SU-DHL-6 (cell line): ENCODE measurements around the gene B3GNT3.

Experiments
- H2AFZ ChIP-seq: fragments of 200-600 bp; sonication (generic); 2 replicates; pipeline ENCODE4 v1.6.1; 2014; ENCODE audit warnings: low read depth, mild to moderate bottlenecking, moderate library complexity, mixed read lengths, antibody characterized with exemption, low read length; ENCODE audit not compliant: severe bottlenecking
- H3F3A ChIP-seq: fragments of 200-600 bp; shearing (Covaris generic); 2 replicates; pipeline ENCODE4 v1.6.0; 2016; ENCODE audit warnings: antibody characterized with exemption, mild to moderate bottlenecking; ENCODE audit not compliant: insufficient read depth
- H3K27ac ChIP-seq: fragments of 200-600 bp; sonication (generic); 2 replicates; pipeline ENCODE4 v1.5.1; 2016; ENCODE audit warnings: low read depth, mild to moderate bottlenecking, low read length, moderate library complexity, mixed read lengths
- H3K27me3 ChIP-seq: fragments of 200-600 bp; sonication (generic), shearing (Covaris generic); 2 replicates; pipeline ENCODE4 v1.6.0; 2014; ENCODE audit warnings: mild to moderate bottlenecking, low read length
- H3K36me3 ChIP-seq: fragments of 200-600 bp; sonication (generic); 2 replicates; pipeline ENCODE4 v1.6.1; 2014; ENCODE audit warnings: mild to moderate bottlenecking, low read length, mixed read lengths
- H3K4me2 ChIP-seq: fragments of 300-600, 200-600 bp; shearing (Covaris generic), sonication (generic); 2 replicates; pipeline ENCODE4 v1.6.0; 2014; ENCODE audit warnings: low read length, low read depth, mild to moderate bottlenecking; ENCODE audit not compliant: poor library complexity, severe bottlenecking
- H3K4me3 ChIP-seq: fragments of 200-600 bp; sonication (generic); 2 replicates; pipeline ENCODE4 v1.5.1; 2014; ENCODE audit warnings: antibody characterized with exemption, low read length, mild to moderate bottlenecking, mixed read lengths; ENCODE audit not compliant: insufficient read depth, poor library complexity, severe bottlenecking
- H3K79me2 ChIP-seq: fragments of 200-600 bp; sonication (generic); 2 replicates; pipeline ENCODE4 v1.6.1; 2014; ENCODE audit warnings: mild to moderate bottlenecking, low read length, moderate library complexity; ENCODE audit not compliant: insufficient read depth
- H3K9ac ChIP-seq: fragments of 200-600 bp; sonication (generic); 2 replicates; pipeline ENCODE4 v1.7.0; 2014; ENCODE audit warnings: mild to moderate bottlenecking, low read length
- H3K9me2 ChIP-seq: fragments of 200-600 bp; sonication (generic); replicated peaks from 2 replicates; pipeline ENCODE4 v1.6.1; 2014; ENCODE audit warnings: low read length; ENCODE audit not compliant: insufficient read depth
- H3K9me3 ChIP-seq: fragments of 200-600 bp; sonication (generic); 2 replicates; pipeline ENCODE4 v1.6.1; 2014; ENCODE audit warnings: low read length, mixed read lengths; ENCODE audit not compliant: insufficient read depth
- H4K20me1 ChIP-seq: fragments of 200-600 bp; sonication (generic); 2 replicates; pipeline ENCODE4 v1.6.1; 2014; ENCODE audit warnings: low read depth, mild to moderate bottlenecking, antibody characterized with exemption, low read length, moderate library complexity, mixed read lengths
- EZH2phosphoT487 ChIP-seq: fragments of 200-600 bp; sonication (generic), shearing (Covaris generic); conservative IDR thresholded peaks from 2 replicates; pipeline ENCODE4 v1.6.1; 2018; ENCODE audit warnings: mild to moderate bottlenecking, antibody characterized with exemption, low read length, moderate library complexity, mixed read lengths
- TF ChIP-seq, protein P1 (sequence below): fragments of 200-600 bp; sonication (generic); IDR thresholded peaks from one replicate; pipeline ENCODE4 v1.5.1; 2017; ENCODE audit warnings: antibody characterized with exemption, mild to moderate bottlenecking, low read length, moderate library complexity; ENCODE audit not compliant: insufficient read depth, poor library complexity, severe bottlenecking

The B3GNT3 gene

DNA sequence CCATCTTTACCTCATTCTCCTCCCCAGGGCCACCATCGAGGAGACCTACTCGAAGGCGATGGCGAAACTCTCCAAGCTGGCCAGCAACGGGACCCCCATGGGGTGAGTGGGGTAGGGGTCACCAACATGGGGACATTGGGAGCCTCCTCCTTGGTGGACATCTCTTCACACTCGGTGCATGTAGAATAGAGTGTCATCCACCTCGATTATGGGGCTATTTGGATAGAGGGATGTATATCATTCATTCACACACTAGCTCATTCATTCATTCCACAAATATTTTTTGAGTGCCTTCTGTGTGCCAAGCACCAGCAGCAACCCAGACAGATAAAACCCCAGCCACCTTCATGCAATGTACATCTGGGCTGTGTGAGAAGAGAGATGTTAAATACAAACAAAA lies 30.6 kb upstream of the B3GNT3 start:
- no peaks in the 10 kb centered on the region for H3F3A ChIP-seq
- no peak overlapping the region for H3K4me3 ChIP-seq
- H3K9me2 ChIP-seq, result no peaks in the 10 kb centered on the region
- no peaks in the 10 kb centered on the region for H3K79me2 ChIP-seq
- no peak overlapping the region for H3K4me2 ChIP-seq
- no peaks in the 10 kb centered on the region for H4K20me1 ChIP-seq
- H3K27ac ChIP-seq, result no peak overlapping the region
- TF ChIP-seq, protein P1, sequence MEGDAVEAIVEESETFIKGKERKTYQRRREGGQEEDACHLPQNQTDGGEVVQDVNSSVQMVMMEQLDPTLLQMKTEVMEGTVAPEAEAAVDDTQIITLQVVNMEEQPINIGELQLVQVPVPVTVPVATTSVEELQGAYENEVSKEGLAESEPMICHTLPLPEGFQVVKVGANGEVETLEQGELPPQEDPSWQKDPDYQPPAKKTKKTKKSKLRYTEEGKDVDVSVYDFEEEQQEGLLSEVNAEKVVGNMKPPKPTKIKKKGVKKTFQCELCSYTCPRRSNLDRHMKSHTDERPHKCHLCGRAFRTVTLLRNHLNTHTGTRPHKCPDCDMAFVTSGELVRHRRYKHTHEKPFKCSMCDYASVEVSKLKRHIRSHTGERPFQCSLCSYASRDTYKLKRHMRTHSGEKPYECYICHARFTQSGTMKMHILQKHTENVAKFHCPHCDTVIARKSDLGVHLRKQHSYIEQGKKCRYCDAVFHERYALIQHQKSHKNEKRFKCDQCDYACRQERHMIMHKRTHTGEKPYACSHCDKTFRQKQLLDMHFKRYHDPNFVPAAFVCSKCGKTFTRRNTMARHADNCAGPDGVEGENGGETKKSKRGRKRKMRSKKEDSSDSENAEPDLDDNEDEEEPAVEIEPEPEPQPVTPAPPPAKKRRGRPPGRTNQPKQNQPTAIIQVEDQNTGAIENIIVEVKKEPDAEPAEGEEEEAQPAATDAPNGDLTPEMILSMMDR, result no peak
- TF ChIP-seq EZH2phosphoT487, result no peak
- H3K9me3 ChIP-seq, result no peaks in the 10 kb centered on the region
- H2AFZ ChIP-seq, result no peak overlapping the region
- peaks cover 6% of the 10 kb centered on the region; the same call in 1 of the 2 replicates for H3K36me3 ChIP-seq
- H3K27me3 ChIP-seq, result no peaks in the 10 kb centered on the region
- no peak overlapping the region for H3K9ac ChIP-seq

DNA sequence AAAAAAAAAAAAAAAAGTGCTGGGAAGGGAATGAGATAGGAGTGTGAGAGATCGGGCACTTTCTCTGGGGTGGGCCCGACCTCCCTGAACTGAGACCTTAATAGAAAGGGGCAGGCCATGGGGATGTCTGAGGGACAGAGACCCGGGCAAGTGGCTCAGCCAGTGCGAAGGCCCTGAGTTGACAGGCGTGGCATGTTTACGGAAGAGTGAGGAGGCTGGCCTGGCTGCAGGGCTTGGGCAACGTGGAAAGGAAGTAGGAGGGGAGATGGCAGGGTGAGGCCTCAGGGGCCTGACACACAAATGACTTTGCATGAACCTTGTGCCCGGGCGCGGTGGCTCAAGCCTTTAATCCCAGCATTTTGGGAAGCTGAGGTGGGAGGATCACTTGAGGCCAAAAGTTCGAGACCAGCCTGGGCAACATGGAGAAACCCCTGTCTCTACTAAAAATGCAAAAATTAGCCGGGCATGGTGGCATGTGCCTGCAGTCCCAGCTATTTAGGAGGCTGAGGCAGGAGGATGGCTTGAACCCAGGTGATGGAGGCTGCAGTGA lies 29.8 kb upstream of the B3GNT3 start:
- Histone ChIP-seq H3K27ac (no peak overlapping the region), H4K20me1 (no peaks in the 10 kb centered on the region), H3K4me3 (no peak overlapping the region), H3K9me3 (no peaks in the 10 kb centered on the region), H3K27me3 (no peaks in the 10 kb centered on the region), H3K79me2 (no peaks in the 10 kb centered on the region), H3K9me2 (no peaks in the 10 kb centered on the region), H3F3A (no peaks in the 10 kb centered on the region), H3K36me3 (peaks cover 6% of the 10 kb centered on the region; the same call in 1 of the 2 replicates), H3K4me2 (no peak overlapping the region), H3K9ac (no peak overlapping the region), H2AFZ (no peak overlapping the region)
- TF ChIP-seq, protein P1, result no peak
- TF ChIP-seq EZH2phosphoT487, result no peak

- H3K4me2 ChIP-seq, result no peak overlapping the region
- H2AFZ ChIP-seq, result no peak overlapping the region
- no peaks in the 10 kb centered on the region for H3K9me2 ChIP-seq
- no peaks in the 10 kb centered on the region for H3K27me3 ChIP-seq
- no peaks in the 10 kb centered on the region for H4K20me1 ChIP-seq
- peaks cover 6% of the 10 kb centered on the region; the same call in 1 of the 2 replicates for H3K36me3 ChIP-seq
- H3K79me2 ChIP-seq, result no peaks in the 10 kb centered on the region
- H3K9me3 ChIP-seq, result no peaks in the 10 kb centered on the region
- TF ChIP-seq, protein P1, result peak; percentile 71
- TF ChIP-seq EZH2phosphoT487, result no peak
- no peak overlapping the region for H3K27ac ChIP-seq
- H3K9ac ChIP-seq, result no peak overlapping the region
- H3F3A ChIP-seq, result no peaks in the 10 kb centered on the region
- H3K4me3 ChIP-seq, result no peak overlapping the region
These were observed 28.3 kb upstream of the B3GNT3 start for GRCh38 chr19:17766543-17767131.
